H9 (cell line): Measurements from ENCODE around the gene KISS1R. TPM values are rescaled to one million over a fixed set of nuclear protein-coding genes. Genes with fewer than 3 reads are reported as not detected.

Source experiments
- DNase-seq: peaks from one replicate; pipeline ENCODE4 v3.0.0-alpha.2; 2017
- H2AFZ ChIP-seq: one replicate; pipeline ENCODE4 v1.6.1; 2013; ENCODE audit warnings: mild to moderate bottlenecking, low read length, control low read depth, moderate library complexity
- H2AK5ac ChIP-seq: 2 replicates; pipeline ENCODE4 v1.6.1; 2013; ENCODE audit warnings: low read length, control low read depth, mixed read lengths; ENCODE audit not compliant: insufficient read length
- H2BK120ac ChIP-seq: one replicate; pipeline ENCODE4 v1.6.1; 2013; ENCODE audit warnings: low read depth, mild to moderate bottlenecking, low read length, control low read depth, inconsistent platforms; ENCODE audit not compliant: poor library complexity, severe bottlenecking
- H2BK12ac ChIP-seq: 2 replicates; pipeline ENCODE4 v1.6.1; 2013; ENCODE audit warnings: low read length, control low read depth, mixed read lengths, low read depth; ENCODE audit not compliant: insufficient read length
- H2BK15ac ChIP-seq: 2 replicates; pipeline ENCODE4 v1.6.1; 2013; ENCODE audit warnings: low read depth, low read length, control low read depth
- H2BK20ac ChIP-seq: one replicate; pipeline ENCODE4 v1.6.1; 2013; ENCODE audit warnings: low read depth, mild to moderate bottlenecking, low read length, control low read depth, inconsistent platforms; ENCODE audit not compliant: poor library complexity, severe bottlenecking
- H2BK5ac ChIP-seq: 2 replicates; pipeline ENCODE4 v1.6.1; 2013; ENCODE audit warnings: low read length, control low read depth, mixed read lengths; ENCODE audit not compliant: insufficient read length
- H3K14ac ChIP-seq: 2 replicates; pipeline ENCODE4 v1.6.1; 2013; ENCODE audit warnings: low read length, control low read depth; ENCODE audit not compliant: insufficient read depth
- H3K18ac ChIP-seq: 2 replicates; pipeline ENCODE4 v1.6.1; 2013; ENCODE audit warnings: low read depth, mild to moderate bottlenecking, mixed read lengths, low read length, control low read depth; ENCODE audit not compliant: insufficient read length
- H3K23ac ChIP-seq: 2 replicates; pipeline ENCODE4 v1.6.1; 2013; ENCODE audit warnings: low read length, control low read depth, mixed read lengths, low read depth; ENCODE audit not compliant: insufficient read length
- H3K23me2 ChIP-seq: 2 replicates; pipeline ENCODE4 v1.6.1; 2013; ENCODE audit warnings: low read depth, mild to moderate bottlenecking, mixed read lengths, low read length, control low read depth; ENCODE audit not compliant: insufficient read length, poor library complexity, severe bottlenecking
- H3K27ac ChIP-seq: 2 replicates; pipeline ENCODE4 v1.5.1; 2013; ENCODE audit warnings: low read length, control low read depth, mixed read lengths, low read depth; ENCODE audit not compliant: insufficient read length
- H3K27me3 ChIP-seq: 2 replicates; pipeline ENCODE4 v1.6.1; 2013; ENCODE audit warnings: low read length, control low read depth, inconsistent platforms; ENCODE audit not compliant: insufficient read depth
- H3K4ac ChIP-seq: 2 replicates; pipeline ENCODE4 v1.6.1; 2013; ENCODE audit warnings: low read depth, mild to moderate bottlenecking, control low read depth, inconsistent platforms, low read length, moderate library complexity
- H3K4me1 ChIP-seq: 2 replicates; pipeline ENCODE4 v1.6.1; 2013; ENCODE audit warnings: low read length, control low read depth, inconsistent platforms; ENCODE audit not compliant: insufficient read depth
- H3K4me2 ChIP-seq: 2 replicates; pipeline ENCODE4 v1.6.1; 2013; ENCODE audit warnings: low read length, control low read depth, mixed read lengths; ENCODE audit not compliant: insufficient read length, insufficient read depth
- H3K56ac ChIP-seq: 2 replicates; pipeline ENCODE4 v1.6.1; 2013; ENCODE audit warnings: low read depth, mild to moderate bottlenecking, mixed read lengths, low read length, control low read depth; ENCODE audit not compliant: insufficient read length
- H3K79me1 ChIP-seq: 2 replicates; pipeline ENCODE4 v1.6.1; 2013; ENCODE audit warnings: low read depth, mild to moderate bottlenecking, moderate library complexity, low read length, control low read depth, inconsistent platforms; ENCODE audit not compliant: insufficient read depth, poor library complexity, severe bottlenecking
- H3K79me2 ChIP-seq: 2 replicates; pipeline ENCODE4 v1.6.1; 2013; ENCODE audit warnings: low read length, control low read depth, inconsistent platforms; ENCODE audit not compliant: insufficient read depth
- H3K9ac ChIP-seq: 2 replicates; pipeline ENCODE4 v1.6.1; 2013; ENCODE audit warnings: low read length, control low read depth, mixed read lengths; ENCODE audit not compliant: insufficient read length; ENCODE audit errors: extremely low read depth
- H3K9me3 ChIP-seq: one replicate; pipeline ENCODE4 v1.6.1; 2013; ENCODE audit warnings: low read depth, low read length, inconsistent platforms; ENCODE audit not compliant: control insufficient read depth
- H3T11ph ChIP-seq: one replicate; pipeline ENCODE4 v1.6.1; 2013; ENCODE audit warnings: mild to moderate bottlenecking, low read length, control low read depth, inconsistent platforms
- H4K20me1 ChIP-seq: one replicate; pipeline ENCODE4 v1.6.1; 2013; ENCODE audit not compliant: control insufficient read depth, insufficient read length, insufficient read depth
- H4K5ac ChIP-seq: 2 replicates; pipeline ENCODE4 v1.6.1; 2013; ENCODE audit warnings: low read depth, mild to moderate bottlenecking, mixed read lengths, low read length, control low read depth; ENCODE audit not compliant: insufficient read length
- H4K8ac ChIP-seq: replicated peaks from 2 replicates; pipeline ENCODE4 v1.6.1; 2013; ENCODE audit warnings: low read length, control low read depth, mixed read lengths, low read depth; ENCODE audit not compliant: insufficient read length
- H4K91ac ChIP-seq: 2 replicates; pipeline ENCODE4 v1.6.1; 2013; ENCODE audit warnings: low read depth, mild to moderate bottlenecking, moderate library complexity, mixed read lengths, low read length, control low read depth; ENCODE audit not compliant: insufficient read length
- H3K27ac Mint-ChIP-seq, 3 experiments: 2 replicates in 2 of 3; 3 replicates in 1 of 3; pipeline ENCODE4 v1.8.0; 2020 to 2021; ENCODE audit warnings: mixed read lengths in 3 of 3, mild to moderate bottlenecking in 1 of 3, moderate library complexity in 1 of 3
- H3K27me3 Mint-ChIP-seq: 2 replicates; pipeline ENCODE4 v1.8.0; 2021; ENCODE audit warnings: low read depth, mild to moderate bottlenecking, moderate library complexity, mixed read lengths
- H3K36me3 Mint-ChIP-seq, 3 experiments: 2 replicates in 2 of 3; 3 replicates in 1 of 3; pipeline ENCODE4 v1.8.0; 2020 to 2021; ENCODE audit warnings: low read depth in 3 of 3, mixed read lengths in 3 of 3; ENCODE audit not compliant: insufficient read depth in 1 of 3
- H3K4me1 Mint-ChIP-seq, 2 experiments: 2 replicates each; pipeline ENCODE4 v1.8.0; 2020; ENCODE audit warnings: mixed read lengths in 2 of 2
- H3K4me3 Mint-ChIP-seq, 2 experiments: 2 replicates in 1 of 2; 3 replicates in 1 of 2; pipeline ENCODE4 v1.8.0; 2020 to 2021; ENCODE audit warnings: mild to moderate bottlenecking in 2 of 2, mixed read lengths in 2 of 2, moderate library complexity in 1 of 2
- H3K9me3 Mint-ChIP-seq, 2 experiments: 2 replicates in 1 of 2; 3 replicates in 1 of 2; pipeline ENCODE4 v1.8.0; 2020; ENCODE audit warnings: mild to moderate bottlenecking in 2 of 2, mixed read lengths in 2 of 2, moderate library complexity in 1 of 2
- WGBS: extraction: QIAGEN DNeasy Blood & Tissue Kit; methylation state at CpG from one replicate; pipeline ENCODE4 v1.1.7; 2013; ENCODE audit warnings: missing lambda C conversion rate, low lambda C conversion rate, mixed read lengths; ENCODE audit not compliant: insufficient read length; ENCODE audit errors: extremely low coverage; 5-methylcytosine and 5-hydroxymethylcytosine counted together
- total RNA-seq: library from RNA; stranded (reverse); gene quantifications from 2 replicates; pipeline ENCODE4 v1.2.1, GENCODE V29; 2021
- TF ChIP-seq, protein P1 (sequence below): fragments of 200-600 bp; sonication (generic); conservative IDR thresholded peaks from 3 replicates; pipeline ENCODE4 v1.8.0; 2021; ENCODE audit warnings: antibody characterized with exemption, mild to moderate bottlenecking

KISS1R gene
- total RNA-seq, 1 experiment from 2014 or later: 3.3 TPM

DNA sequence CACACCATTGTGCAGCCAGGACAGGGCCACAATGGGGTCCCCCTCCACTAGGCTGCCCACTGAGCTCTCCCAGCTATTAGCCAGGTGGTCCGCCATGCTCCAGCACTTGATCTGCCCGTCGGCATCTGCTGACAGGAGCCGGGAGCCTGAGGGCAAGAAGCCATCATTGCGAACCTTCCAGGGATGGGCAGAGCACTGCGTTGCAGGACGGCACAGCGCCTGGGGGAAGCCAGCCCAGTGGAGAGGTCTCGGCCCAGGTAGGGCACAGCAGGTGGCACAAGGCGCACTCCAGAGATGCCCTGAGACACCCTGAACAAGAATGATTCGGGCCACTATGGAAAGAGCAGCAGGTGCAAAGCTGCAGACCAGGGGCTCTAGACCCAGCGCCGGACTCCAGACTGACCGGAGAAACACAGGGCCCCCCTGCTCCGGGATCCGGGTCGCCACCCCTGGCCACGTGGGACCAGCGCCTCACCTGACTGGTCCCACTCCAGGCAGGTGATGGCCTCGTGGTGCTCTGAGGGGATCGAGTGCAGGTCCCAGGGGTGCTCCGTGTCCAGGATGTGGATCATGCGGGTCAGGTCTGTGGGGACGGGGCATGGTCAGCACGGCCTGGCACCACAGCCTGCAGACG is 27.4 kb upstream of the KISS1R start:
- no peak overlapping the region for H3K9ac ChIP-seq
- no peaks in the 10 kb centered on the region for H3K27me3 ChIP-seq
- no peaks in the 10 kb centered on the region for H3K79me1 ChIP-seq
- no peak overlapping the region for H2AFZ ChIP-seq
- no peak overlapping the region for H2BK5ac ChIP-seq
- no peaks in the 10 kb centered on the region for H3K4me1 ChIP-seq
- no CpG with 5 or more reads among the region's 26 CpGs for WGBS
- no peak overlapping the region for H3K18ac ChIP-seq
- H3K79me2 ChIP-seq: no peaks in the 10 kb centered on the region; the same call in 1 of the 2 replicates
- no peaks in the 10 kb centered on the region for H3K9me3 ChIP-seq
- TF ChIP-seq, protein P1, sequence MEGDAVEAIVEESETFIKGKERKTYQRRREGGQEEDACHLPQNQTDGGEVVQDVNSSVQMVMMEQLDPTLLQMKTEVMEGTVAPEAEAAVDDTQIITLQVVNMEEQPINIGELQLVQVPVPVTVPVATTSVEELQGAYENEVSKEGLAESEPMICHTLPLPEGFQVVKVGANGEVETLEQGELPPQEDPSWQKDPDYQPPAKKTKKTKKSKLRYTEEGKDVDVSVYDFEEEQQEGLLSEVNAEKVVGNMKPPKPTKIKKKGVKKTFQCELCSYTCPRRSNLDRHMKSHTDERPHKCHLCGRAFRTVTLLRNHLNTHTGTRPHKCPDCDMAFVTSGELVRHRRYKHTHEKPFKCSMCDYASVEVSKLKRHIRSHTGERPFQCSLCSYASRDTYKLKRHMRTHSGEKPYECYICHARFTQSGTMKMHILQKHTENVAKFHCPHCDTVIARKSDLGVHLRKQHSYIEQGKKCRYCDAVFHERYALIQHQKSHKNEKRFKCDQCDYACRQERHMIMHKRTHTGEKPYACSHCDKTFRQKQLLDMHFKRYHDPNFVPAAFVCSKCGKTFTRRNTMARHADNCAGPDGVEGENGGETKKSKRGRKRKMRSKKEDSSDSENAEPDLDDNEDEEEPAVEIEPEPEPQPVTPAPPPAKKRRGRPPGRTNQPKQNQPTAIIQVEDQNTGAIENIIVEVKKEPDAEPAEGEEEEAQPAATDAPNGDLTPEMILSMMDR: no peak
- no peak overlapping the region for H4K5ac ChIP-seq
- no peak overlapping the region for H2BK120ac ChIP-seq
- no peak overlapping the region for H3K4ac ChIP-seq
- H2BK15ac ChIP-seq: no peak overlapping the region
- Mint-ChIP-seq H3K27me3 (peaks cover 4% of the 10 kb centered on the region; the same call in 1 of the 2 replicates), H3K4me3 (no peak overlapping the region), H3K9me3 (no peaks in the 10 kb centered on the region; a peak in 1 of 5 replicates), H3K27ac (no peak overlapping the region), H3K36me3 (peaks cover 0 to 37% (median 25%) of the 10 kb centered on the region in 3 experiments; a peak in 6 of 7 replicates), H3K4me1 (peaks cover 3 to 4% of the 10 kb centered on the region in 2 experiments; a peak in 2 of 4 replicates)
- peaks cover 4% of the 10 kb centered on the region for H3K23me2 ChIP-seq
- H3K56ac ChIP-seq: no peak overlapping the region
- no peak overlapping the region for H2AK5ac ChIP-seq
- no peak overlapping the region for H3K23ac ChIP-seq
- no peak overlapping the region for H2BK20ac ChIP-seq
- H3K14ac ChIP-seq: no peak overlapping the region
- H3K27ac ChIP-seq: no peak overlapping the region
- H3K4me2 ChIP-seq: no peak overlapping the region
- no peak overlapping the region for H4K91ac ChIP-seq
- H4K8ac ChIP-seq: no peak overlapping the region
- peaks cover 2% of the 10 kb centered on the region for H4K20me1 ChIP-seq
- DNase-seq: no peak
- no peak overlapping the region for H3T11ph ChIP-seq
- H2BK12ac ChIP-seq: no peak overlapping the region
